Gastroesophageal sphincter (tissue), 4 donors: Measurements from ENCODE around the gene NELFB. TPM values are rescaled to one million over a fixed set of nuclear protein-coding genes. Genes with fewer than 3 reads are reported as not detected.

ENCODE experiments used
- ATAC-seq: fragments of 150-250 bp; one replicate; pipeline ENCODE4 v1.9.1; 2016; ENCODE audit warnings: mild to moderate bottlenecking, moderate library complexity
- H3K27ac ChIP-seq, 4 donors: fragments of 200-600 bp; sonication (generic) in 3 of 4; 1 replicate in 3 of 4; 2 replicates in 1 of 4; pipeline ENCODE4 v1.5.1; 2016 to 2019
- H3K27me3 ChIP-seq: fragments of 200-600 bp; sonication (generic); one replicate; pipeline ENCODE4 v1.5.1; 2019
- H3K36me3 ChIP-seq, 2 donors: fragments of 200-600 bp; sonication (generic); one replicate each; pipeline ENCODE4 v1.5.1; 2019; ENCODE audit warnings: control low read depth in 1 of 2
- H3K4me1 ChIP-seq, 3 donors: fragments of 200-600 bp; sonication (generic); 1 replicate in 2 of 3; 2 replicates in 1 of 3; pipeline ENCODE4 v1.5.1; 2016 to 2019; ENCODE audit warnings: control low read depth in 2 of 3
- H3K4me3 ChIP-seq, 2 donors: fragments of 200-600 bp; sonication (generic); one replicate each; pipeline ENCODE4 v1.5.1; 2019; ENCODE audit warnings: mild to moderate bottlenecking in 1 of 2, moderate library complexity in 1 of 2
- H3K9me3 ChIP-seq, 3 donors: fragments of 200-600 bp; sonication (generic); one replicate each; pipeline ENCODE4 v1.5.1; 2017 to 2019; ENCODE audit warnings: control low read depth in 2 of 3
- EP300 ChIP-seq: sonication (generic); formaldehyde crosslinking; IDR thresholded peaks from one replicate; pipeline ENCODE4 v1.6.1; 2017; ENCODE audit warnings: antibody characterized with exemption, mild to moderate bottlenecking
- POLR2A ChIP-seq, 2 donors: fragments of 450-650 bp; IDR thresholded peaks; one replicate each; pipeline ENCODE4 v1.6.1; 2017; ENCODE audit warnings: antibody characterized with exemption in 2 of 2, mild to moderate bottlenecking in 2 of 2, moderate library complexity in 1 of 2
- POLR2AphosphoS5 ChIP-seq: sonication (generic); formaldehyde crosslinking; IDR thresholded peaks from one replicate; pipeline ENCODE4 v1.6.1; 2017; ENCODE audit warnings: antibody characterized with exemption
- WGBS, 2 donors: methylation state at CpG; one replicate each; pipeline ENCODE4 v1.1.5; 2018; ENCODE audit warnings: low coverage in 1 of 2; 5-methylcytosine and 5-hydroxymethylcytosine counted together
- total RNA-seq, 4 donors: library from RNA; depleted of rRNA; stranded (reverse); fragments of >200 nt; gene quantifications; one replicate each; pipeline ENCODE4 v1.1.0, GENCODE V29; 2016
- TF ChIP-seq, protein P1 (sequence below), 4 experiments: fragments of 200-600 bp in 2 of 4; fragments of 450-650 bp in 2 of 4; sonication (generic) in 1 of 4; IDR thresholded peaks; one replicate each; pipeline ENCODE4 v1.5.1; 2017 to 2019; ENCODE audit warnings: antibody characterized with exemption in 4 of 4, mild to moderate bottlenecking in 2 of 4, moderate library complexity in 2 of 4

The NELFB gene
- total RNA-seq, 4 donors from 2014 or later = 36.9 to 58.8 (median 45.2) TPM

DNA sequence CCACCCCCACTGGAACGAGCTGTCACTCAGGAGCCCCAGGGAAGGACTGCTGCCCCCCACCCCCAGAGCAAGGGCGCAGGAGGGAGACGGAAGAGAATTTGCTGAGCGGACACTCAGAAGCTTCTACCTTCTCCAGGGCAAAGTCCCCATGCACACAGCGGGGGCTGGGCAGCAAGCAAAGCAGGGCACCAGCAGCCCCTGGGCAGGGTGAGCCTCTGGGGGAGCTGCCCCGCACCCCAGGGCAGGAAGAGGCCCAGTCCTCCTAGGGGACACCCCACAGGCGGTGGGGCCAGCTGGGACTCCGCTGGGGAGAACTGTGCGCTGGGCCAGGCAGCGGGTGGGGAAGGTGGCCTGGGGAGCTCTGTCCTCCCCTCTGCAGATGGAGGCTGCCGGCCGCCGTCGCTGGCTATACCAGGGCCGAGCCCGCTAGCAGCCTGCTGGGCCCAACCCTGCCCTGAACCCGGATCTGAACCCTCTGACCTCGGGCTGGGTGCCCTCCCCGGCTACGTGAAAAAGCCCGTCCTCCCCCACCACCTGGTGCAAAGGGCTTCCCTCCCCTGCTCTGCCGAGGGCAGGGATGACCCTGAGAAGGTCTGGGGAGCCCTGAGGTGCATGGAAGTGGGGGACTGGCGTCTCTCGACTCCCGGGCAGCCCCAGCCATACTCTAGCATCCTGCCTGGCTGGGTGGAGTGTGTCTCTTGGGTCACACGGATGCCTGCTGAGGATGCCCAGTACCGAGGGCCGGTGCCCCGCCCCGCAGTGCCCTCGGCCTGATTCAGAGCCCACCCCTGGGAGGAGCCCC is 25.0 kb upstream of the NELFB start:
- ATAC-seq = no peak
- TF ChIP-seq EP300 = no peak
- TF ChIP-seq POLR2AphosphoS5 = no peak
- TF ChIP-seq POLR2A (IDR thresholded peaks at IDR 0.05) = no peak
- TF ChIP-seq, protein P1, sequence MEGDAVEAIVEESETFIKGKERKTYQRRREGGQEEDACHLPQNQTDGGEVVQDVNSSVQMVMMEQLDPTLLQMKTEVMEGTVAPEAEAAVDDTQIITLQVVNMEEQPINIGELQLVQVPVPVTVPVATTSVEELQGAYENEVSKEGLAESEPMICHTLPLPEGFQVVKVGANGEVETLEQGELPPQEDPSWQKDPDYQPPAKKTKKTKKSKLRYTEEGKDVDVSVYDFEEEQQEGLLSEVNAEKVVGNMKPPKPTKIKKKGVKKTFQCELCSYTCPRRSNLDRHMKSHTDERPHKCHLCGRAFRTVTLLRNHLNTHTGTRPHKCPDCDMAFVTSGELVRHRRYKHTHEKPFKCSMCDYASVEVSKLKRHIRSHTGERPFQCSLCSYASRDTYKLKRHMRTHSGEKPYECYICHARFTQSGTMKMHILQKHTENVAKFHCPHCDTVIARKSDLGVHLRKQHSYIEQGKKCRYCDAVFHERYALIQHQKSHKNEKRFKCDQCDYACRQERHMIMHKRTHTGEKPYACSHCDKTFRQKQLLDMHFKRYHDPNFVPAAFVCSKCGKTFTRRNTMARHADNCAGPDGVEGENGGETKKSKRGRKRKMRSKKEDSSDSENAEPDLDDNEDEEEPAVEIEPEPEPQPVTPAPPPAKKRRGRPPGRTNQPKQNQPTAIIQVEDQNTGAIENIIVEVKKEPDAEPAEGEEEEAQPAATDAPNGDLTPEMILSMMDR (IDR thresholded peaks at IDR 0.05) = no peak
- Histone ChIP-seq H3K4me3 (no peak overlapping the region), H3K9me3 (no peaks in the 10 kb centered on the region), H3K4me1 (peaks cover 0 to 13% (median 3%) of the 10 kb centered on the region in 3 donors), H3K36me3 (no peaks in the 10 kb centered on the region), H3K27ac (no peak overlapping the region), H3K27me3 (peaks cover 90% of the 10 kb centered on the region)
- 53% methylated on average over 2 of the region's 31 CpGs; no CpG with 5 or more reads in 1 of the 2 donors for WGBS, 2 donors

DNA sequence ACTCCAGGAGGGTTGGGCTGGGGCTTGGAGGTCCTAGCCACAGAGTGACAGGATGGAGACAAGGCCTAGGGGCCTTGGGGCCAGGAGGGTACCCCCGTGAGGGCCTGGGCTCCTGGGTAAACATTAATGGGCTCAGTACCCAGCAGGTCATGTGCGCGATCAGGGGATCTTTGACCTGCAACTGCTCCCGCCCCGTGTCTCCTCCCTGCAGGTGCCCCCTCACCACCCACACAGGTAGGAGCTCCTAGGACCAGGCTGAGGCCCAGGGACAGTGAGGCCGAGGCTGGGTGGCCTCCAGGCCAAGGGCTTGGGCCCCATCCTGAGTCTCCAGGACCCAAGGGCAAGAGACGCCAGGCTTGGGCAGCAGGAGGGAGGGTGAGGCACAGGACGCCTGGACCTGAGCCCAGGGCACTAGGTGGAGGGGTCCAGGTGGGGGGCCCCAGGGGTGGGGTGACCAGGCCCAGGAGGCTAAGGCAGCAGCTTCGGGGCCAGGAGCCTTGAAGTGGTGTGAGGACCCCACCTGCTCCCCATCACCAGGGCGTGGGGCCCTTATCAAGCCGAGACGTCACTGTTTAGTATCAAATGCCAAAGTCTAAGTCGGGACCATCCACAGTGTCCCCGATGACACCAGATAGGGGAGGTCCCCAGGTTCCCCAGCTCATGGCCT is 24.3 kb upstream of the NELFB start, which contains the start of gene SLC34A3:
Gene SLC34A3 (plus strand): TSS at position 197 of the 667 bp plus-strand sequence. CDS start 802 bp downstream, outside the sequence.
- H3K36me3 ChIP-seq = no peaks in the 10 kb centered on the region
- H3K27ac ChIP-seq = no peak within 1 kb of the TSS
- ATAC-seq = no peak
- no peak within 1 kb of the TSS for H3K4me3 ChIP-seq
- TF ChIP-seq, protein P1 (IDR thresholded peaks at IDR 0.05) = no peak
- TF ChIP-seq EP300 (no peak), POLR2A (IDR thresholded peaks at IDR 0.05) (no peak), POLR2AphosphoS5 (no peak)
- no peaks in the 10 kb centered on the region for H3K9me3 ChIP-seq
- peaks cover 0 to 20% (median 6%) of the 10 kb centered on the region in 3 donors for H3K4me1 ChIP-seq
- no CpG with 5 or more reads among the region's 14 CpGs for WGBS, 2 donors
- H3K27me3 ChIP-seq = peaks cover 90% of the 10 kb centered on the region

DNA sequence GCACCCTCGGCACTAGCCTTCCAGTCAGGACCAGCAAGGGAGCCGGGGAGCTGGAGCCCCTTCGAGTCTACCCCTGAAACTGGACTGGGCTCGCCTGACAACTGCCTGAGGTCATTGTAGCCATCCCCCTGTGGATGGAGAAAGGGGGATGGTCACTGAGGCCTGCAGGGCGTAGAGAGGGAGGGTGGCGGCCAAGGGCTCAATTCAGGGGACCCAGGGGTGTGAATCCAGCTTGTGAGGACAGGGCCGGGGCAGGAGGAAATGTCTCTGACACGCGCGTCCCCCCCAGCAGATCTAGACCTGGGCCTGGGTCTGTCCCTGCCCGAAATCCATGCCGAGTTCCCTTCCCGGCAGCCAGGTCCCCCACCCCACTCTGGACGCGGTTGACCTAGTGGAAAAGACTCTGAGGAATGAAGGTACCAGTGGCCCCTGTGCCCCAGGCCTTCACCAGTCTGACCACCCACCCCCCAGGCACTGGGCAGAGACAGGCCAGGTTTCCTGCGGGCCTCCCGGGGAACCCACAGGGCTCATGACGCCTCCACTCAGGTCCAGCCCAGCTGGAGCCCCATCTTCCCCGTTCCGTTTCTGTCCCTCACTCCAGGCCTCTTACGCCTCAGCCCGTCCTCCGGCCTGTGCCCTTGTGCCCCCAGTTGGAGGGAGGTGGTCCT is 23.6 kb upstream of the NELFB start:
- TF ChIP-seq, protein P1 (IDR thresholded peaks at IDR 0.05) = no peak
- TF ChIP-seq EP300 (no peak), POLR2AphosphoS5 (no peak), POLR2A (IDR thresholded peaks at IDR 0.05) (no peak)
- H3K9me3 ChIP-seq = no peaks in the 10 kb centered on the region
- no peaks in the 10 kb centered on the region for H3K36me3 ChIP-seq
- 60% methylated on average over 2 of the region's 23 CpGs; no CpG with 5 or more reads in 1 of the 2 donors for WGBS, 2 donors
- H3K4me3 ChIP-seq = no peak overlapping the region
- no peak for ATAC-seq
- peaks cover 85% of the 10 kb centered on the region for H3K27me3 ChIP-seq
- no peak overlapping the region for H3K27ac ChIP-seq
- peaks cover 0 to 27% (median 13%) of the 10 kb centered on the region in 3 donors for H3K4me1 ChIP-seq

DNA sequence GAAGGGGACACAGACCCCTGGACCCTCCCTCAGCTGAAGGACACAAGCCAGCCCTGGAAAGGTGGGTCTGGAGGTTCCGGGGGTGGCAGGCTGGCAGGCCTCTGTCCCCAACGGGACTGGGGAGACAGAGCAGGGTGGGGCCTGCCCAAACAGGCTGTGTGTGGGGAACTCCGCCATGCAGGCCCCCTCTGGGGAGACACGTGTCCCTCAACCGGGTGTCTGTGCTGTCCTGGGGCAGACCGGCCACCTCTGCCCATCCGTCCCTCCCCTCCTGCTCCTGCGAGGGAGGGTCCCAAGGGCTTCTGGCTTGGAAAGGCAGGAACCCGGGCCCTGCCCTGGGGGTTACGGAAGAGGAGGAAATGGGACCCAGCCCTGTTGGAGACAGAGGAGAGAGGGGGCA is 23.0 kb upstream of the NELFB start:
- 60% methylated on average over 2 of the region's 10 CpGs; no CpG with 5 or more reads in 1 of the 2 donors for WGBS, 2 donors
- Histone ChIP-seq H3K4me1 (peaks cover 0 to 31% (median 17%) of the 10 kb centered on the region in 3 donors), H3K4me3 (no peak overlapping the region), H3K36me3 (no peaks in the 10 kb centered on the region), H3K27ac (no peak overlapping the region), H3K27me3 (peaks cover 79% of the 10 kb centered on the region), H3K9me3 (no peaks in the 10 kb centered on the region)
- no peak for ATAC-seq
- TF ChIP-seq EP300 (no peak), POLR2AphosphoS5 (no peak), POLR2A (IDR thresholded peaks at IDR 0.05) (no peak)
- TF ChIP-seq, protein P1 (IDR thresholded peaks at IDR 0.05) = no peak
